HL-60/S4 treated with phorbol 12-myristate 13-acetate at 8.2 ng/mL for 4 days and 3 days (cell line): ENCODE results near the gene TRIM7.

ENCODE experiments used
- in situ Hi-C: fragments of 300-500 bp; cut with MboI; formaldehyde crosslinking; loops from 2 replicates; pipeline ENCODE4 v1.15.0; 2022; ENCODE audit warnings: low sequenced_read_pairs

TRIM7 gene

DNA sequence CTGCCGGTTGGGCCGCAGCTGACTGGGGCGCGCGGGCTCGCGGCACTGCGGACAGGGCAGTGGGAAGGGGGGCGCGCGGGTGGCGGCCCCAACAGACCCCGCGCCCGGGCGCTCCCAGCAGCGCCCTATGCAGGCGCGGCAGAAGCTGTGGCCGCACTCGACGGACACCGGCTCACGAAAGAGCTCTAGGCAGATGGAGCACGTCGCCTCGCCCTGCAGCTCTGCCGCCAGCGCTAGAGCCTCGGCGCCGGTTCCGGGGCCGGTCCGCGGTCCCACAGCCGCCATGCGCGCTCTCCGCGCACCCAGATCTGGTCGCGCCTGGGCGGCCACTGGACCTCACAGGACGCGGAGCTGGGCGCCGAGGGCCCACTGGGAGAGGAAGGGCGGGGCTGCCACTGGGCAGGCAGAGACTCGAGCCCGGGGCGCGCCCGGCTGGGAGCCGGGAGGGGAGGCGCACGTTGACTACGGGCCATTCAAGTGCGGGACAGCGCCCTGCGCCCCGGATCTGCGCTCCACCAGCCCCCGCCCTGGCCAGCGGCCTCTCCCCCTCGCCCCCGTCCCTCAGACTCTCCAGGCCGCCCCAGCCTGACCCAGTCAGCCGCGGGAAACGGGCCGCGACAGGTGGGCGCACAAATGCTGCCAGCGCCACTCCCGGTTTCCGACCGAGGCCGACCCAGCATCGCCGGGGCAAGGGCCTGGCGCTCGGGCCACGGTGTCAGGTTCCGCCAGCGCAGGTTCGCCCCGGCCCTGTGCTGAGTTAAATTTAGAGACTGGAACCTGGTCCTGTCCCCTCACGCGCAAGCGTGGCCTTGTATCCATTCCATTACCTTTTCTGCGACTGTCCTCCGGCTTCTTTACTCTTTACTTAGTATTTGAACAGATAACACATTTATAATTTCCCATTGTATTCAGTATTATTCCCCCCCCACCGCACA is at the start of gene TRIM7:
Gene TRIM7 (minus strand): TSS at position 371 of the 935 bp plus-strand sequence. CDS start 86 bp downstream, at position 285.
- in situ Hi-C loops: no loop called here

DNA sequence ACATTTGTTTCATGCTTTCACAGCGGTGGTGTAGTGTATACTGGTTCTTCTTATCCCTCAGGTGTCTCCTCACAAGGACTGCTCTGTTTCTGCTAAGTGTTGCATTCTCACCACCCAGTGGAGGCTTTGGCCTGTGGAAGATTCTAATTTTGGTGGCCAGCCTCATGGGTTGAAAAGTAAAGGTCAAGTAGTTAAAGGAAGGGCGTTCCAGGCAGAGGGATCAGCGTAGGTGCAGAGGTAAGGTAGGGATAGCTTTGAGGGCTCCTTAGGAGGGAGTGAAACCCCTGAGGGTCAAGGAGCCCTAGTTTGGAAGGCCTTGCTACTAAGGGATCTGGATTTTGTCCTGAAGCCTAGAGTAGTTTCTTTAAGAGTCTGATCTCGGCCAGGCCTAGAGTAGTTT is 43.3 kb upstream of the TRIM7 start:
- in situ Hi-C loops: no loop called here

GRCh38 chr5:181246276-181247049 is 41.5 kb upstream of the TRIM7 start:
- in situ Hi-C loops: no loop called here

- in situ Hi-C loops: no loop called here
Measured at GRCh38 chr5:181245427-181246275, 40.7 kb upstream of the TRIM7 start.

DNA sequence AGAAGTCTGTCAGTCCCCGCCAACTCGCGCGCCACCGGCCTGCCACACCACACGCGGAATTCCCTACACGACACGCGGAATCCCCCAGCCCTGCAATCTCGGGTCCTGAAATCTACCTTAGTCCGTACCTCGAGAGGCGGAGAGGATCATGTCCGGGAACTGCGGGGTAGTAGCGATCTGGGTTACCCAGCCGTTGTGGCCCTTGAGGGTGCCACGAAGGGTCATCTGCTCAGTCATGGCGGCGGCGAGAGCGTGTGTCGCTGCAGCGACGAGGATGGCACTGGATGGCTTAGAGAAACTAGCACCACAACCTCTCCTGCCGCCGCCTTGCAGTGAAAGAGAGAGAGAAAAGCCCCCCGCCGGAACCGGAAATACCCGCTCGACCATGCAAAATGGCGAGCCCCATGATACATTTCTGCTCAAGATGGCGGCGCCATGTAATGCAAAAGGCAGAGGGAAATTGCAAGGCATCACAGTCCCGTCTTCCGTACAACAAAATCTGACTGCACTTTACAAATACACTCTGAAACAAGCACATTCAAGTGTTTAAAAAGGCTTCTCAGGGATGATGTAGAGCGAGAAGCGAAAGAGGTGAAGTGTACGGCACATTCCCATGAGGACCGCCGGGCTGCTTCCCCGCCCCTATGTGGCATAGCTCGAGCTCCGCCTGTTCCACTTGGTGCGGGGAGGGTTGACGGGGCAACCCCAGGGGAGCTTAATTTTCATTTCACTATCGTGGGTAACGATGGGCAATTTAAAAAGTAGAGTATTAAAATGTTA is 38.8 kb upstream of the TRIM7 start, which contains the start of gene RACK1:
Gene RACK1 (minus strand): TSS at position 343 of the 780 bp plus-strand sequence. CDS start 106 bp downstream, at position 237.
- in situ Hi-C loops: no loop called here

DNA sequence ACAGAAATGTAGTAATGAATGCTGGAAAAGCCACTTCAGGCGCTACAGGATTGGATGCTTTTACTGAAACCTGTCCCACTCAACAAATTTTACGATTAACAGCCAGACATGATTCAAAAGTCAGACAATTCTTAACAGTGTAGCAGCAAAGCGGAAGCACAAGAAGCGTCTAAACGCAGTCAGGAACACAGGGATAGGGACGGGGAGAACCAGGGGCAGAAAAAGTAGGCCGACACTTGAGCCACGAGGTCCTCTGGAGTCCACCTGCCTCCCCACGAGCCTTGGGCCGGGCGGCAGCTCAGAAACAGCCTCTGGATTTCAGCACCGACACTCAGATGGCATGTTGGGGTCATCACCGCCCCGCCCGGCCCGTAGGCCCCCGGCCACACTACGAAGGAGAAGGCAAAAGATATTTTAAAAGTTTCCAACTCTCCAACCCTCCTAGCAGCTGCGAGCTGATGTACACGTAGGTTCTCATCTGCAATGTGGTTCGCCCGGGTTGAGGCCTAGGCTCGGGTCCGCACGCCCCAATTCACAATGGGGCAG is 38.1 kb upstream of the TRIM7 start:
- in situ Hi-C loops: no loop called here

DNA sequence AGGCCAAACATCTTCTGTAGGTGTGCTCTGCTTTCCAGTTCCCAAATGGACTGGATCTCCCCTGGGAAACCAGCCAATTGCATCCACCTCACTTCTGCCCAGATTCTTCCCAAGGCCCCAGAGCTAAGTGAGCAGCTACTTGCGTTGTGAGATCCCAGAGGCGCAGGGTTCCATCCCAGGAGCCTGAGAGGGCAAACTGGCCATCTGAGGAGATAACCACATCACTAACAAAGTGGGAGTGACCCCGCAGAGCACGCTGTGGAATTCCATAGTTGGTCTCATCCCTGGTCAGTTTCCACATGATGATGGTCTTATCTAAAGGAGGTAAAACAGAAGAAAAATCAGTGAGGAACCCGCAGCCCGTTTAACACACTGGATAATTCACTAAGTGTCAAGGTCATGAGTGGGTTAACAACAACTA is 37.0 kb upstream of the TRIM7 start:
- in situ Hi-C loops: no loop called here

GRCh38 chr5:181241393-181241975 is 36.5 kb upstream of the TRIM7 start:
- in situ Hi-C loops: no loop called here

DNA sequence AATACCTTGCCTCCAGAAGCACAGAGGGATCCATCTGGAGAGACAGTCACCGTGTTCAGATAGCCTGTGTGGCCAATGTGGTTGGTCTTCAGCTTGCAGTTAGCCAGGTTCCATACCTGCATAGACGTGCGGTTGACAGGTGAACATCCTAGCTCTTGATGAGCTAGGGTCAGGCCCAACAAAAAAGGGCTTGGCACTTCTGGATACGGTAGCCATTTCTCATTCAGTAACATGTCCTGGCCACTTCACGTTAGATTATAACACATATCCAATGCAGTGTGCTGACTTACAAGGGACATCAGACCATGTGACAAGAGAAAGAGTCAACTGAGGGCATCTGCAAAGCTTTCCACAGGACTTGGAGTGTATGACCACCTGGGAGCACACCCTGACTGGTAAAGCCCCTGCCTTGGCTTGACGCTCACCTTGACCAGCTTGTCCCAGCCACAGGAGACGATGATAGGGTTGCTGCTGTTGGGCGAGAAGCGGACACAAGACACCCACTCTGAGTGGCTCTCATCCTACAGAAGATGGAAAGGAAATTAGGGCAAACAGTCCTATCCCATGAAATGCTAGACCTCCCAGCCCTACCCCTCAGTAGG is 34.2 kb upstream of the TRIM7 start:
- in situ Hi-C loops: no loop called here

- in situ Hi-C loops: no loop called here
Measured at GRCh38 chr5:181237729-181238385, 32.9 kb upstream of the TRIM7 start.

GRCh38 chr5:181236954-181237641 is 32.1 kb upstream of the TRIM7 start:
- in situ Hi-C loops: no loop called here

DNA sequence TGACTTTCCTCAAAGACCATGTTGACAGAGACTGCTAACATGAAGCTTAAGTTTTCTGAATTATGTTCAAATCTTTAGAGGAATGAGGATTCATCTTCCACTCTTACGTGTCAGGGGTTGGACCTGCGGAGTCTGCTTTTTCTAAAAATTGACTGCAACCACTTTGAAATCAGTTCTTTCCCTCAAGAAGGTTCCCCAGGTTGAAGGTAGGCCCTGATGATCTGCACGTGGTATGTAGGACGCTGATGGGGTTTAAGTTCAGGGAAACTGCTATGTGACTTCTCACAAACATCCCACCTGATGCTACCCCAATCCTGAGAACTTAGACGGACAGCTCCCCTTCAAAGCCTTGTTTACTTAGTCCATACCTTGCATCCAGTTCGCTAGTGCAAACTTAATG is 31.5 kb upstream of the TRIM7 start:
- in situ Hi-C loops: no loop called here

DNA sequence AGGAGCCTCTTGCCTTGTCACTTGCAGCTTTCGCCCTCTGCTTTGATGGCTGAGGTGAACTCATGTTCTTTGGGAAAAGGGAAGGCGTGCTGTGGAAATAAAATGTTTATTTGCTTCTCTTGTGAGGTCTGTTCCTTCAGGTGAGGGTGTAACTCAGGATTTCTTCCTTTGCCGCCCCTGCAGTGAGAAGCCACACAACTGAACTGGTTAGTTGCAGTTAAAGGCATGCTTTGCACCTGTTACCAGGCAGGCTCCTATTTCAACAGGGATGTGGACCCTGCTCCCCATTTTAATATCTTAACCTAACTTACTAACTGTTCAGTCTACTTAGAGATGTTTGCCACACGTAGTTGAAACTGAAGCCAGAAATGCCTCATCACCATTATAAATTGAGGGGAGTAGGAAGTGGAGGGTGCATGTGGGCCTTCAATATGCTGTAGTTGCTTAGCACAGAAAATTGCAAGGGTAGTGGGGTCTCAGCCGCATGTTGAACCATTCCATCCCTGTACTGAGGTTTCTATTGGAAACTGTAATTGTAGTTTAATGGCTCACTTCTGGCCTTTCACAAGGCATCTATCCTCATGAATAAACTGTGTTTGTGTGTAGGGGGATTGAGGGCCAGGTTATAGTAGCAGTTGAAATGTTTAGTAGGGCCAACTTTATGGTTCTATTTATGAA is 30.8 kb upstream of the TRIM7 start:
- in situ Hi-C loops: no loop called here

GRCh38 chr5:181235323-181235688 is 30.3 kb upstream of the TRIM7 start:
- in situ Hi-C loops: no loop called here

DNA sequence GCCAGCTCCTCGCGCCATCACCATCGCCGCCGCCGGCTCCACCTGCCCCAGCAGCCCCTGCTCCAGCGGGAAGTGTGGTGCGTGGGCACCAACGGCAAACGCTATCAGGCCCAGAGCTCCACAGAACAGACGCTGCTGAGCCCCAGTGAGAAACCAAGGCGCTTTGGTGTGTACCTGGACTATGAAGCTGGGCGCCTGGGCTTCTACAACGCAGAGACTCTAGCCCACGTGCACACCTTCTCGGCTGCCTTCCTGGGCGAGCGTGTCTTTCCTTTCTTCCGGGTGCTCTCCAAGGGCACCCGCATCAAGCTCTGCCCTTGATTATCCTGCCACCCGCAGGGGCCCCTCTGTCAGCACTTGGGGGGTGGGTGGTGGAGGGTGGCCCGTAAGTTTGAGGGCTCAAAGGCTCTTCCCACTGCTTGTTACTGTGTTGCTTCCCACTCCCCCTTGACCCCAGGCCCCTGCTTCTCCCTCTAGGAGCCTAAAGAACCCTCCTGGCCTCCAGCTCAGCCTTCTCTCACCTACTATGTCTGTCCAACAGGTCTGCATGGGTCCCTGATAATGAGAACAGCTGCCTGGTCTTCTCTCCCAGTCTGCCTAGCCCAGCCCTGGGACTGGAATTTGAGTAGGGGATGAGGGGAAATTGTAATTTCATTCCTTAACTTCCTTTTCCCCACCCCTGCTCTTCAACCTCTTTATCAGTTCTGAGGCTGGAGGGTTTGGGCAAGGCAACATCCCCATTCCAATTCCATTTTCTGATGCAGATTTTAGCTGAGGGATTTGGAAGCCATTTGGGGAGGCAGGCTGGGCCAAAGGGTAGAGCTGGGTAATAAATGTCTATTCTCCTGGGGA is 29.7 kb upstream of the TRIM7 start:
- in situ Hi-C loops: no loop called here

GRCh38 chr5:181233801-181234454 is 28.9 kb upstream of the TRIM7 start:
- in situ Hi-C loops: no loop called here
